H1 (cell line): Measurements from ENCODE around the gene TUBA4B. TPM values are rescaled to one million over a fixed set of nuclear protein-coding genes. Genes with fewer than 3 reads are reported as not detected.

Experiments
- ASH2L ChIP-seq: fragments of 200-600, 300-600 bp; sonication (generic); IDR thresholded peaks from one replicate; pipeline ENCODE4 v1.7.1; 2017; ENCODE audit warnings: low read length
- POU5F1 ChIP-seq: IDR thresholded peaks from 2 replicates; pipeline ENCODE4 v1.6.1; 2011; ENCODE audit warnings: low read depth, mild to moderate bottlenecking, low read length, moderate library complexity
- RBBP5 ChIP-seq: IDR thresholded peaks from 2 replicates; pipeline ENCODE4 v1.7.1; 2012; ENCODE audit warnings: low read depth, mild to moderate bottlenecking, inconsistent platforms, low read length, moderate library complexity, borderline replicate concordance
- RXRA ChIP-seq: IDR thresholded peaks from 2 replicates; pipeline ENCODE4 v1.6.1; 2011; ENCODE audit warnings: low read depth, mild to moderate bottlenecking, low read length, moderate library complexity; ENCODE audit not compliant: insufficient read depth
- SAP30 ChIP-seq: fragments of 300-600 bp; sonication (generic); IDR thresholded peaks from 2 replicates; pipeline ENCODE4 v1.7.1; 2012; ENCODE audit warnings: low read length, moderate library complexity, mild to moderate bottlenecking, inconsistent platforms; ENCODE audit not compliant: insufficient read depth, insufficient replicate concordance
- SIX5 ChIP-seq: IDR thresholded peaks from 2 replicates; pipeline ENCODE4 v1.6.1; 2011; ENCODE audit warnings: mild to moderate bottlenecking, low read depth, low read length
- SRF ChIP-seq: IDR thresholded peaks from 2 replicates; pipeline ENCODE4 v1.6.1; 2011; ENCODE audit warnings: mild to moderate bottlenecking, low read depth, low read length, moderate library complexity
- SUZ12 ChIP-seq: fragments of 200-600 bp; sonication (generic); IDR thresholded peaks from 2 replicates; pipeline ENCODE4 v1.6.1; 2012; ENCODE audit warnings: mild to moderate bottlenecking, inconsistent platforms, low read length, moderate library complexity, mixed read lengths
- TAF1 ChIP-seq: IDR thresholded peaks from 2 replicates; pipeline ENCODE4 v1.6.1; 2011; ENCODE audit warnings: mild to moderate bottlenecking, low read depth, low read length
- TCF12 ChIP-seq: IDR thresholded peaks from 2 replicates; pipeline ENCODE4 v1.6.1; 2011; ENCODE audit warnings: low read depth, mild to moderate bottlenecking, low read length
- polyA plus RNA-seq, 7 experiments: library from polyadenylated mRNA; depleted of rRNA in 3 of 7; stranded (reverse) in 5 of 7; unstranded in 2 of 7; fragments of >200 nt in 5 of 7; fragments of 200-250 nt in 2 of 7; gene quantifications; 1 replicate in 5 of 7; 2 replicates in 1 of 7; 4 replicates in 1 of 7; pipeline versions ENCODE4 v1.2.1 to v1.2.3, GENCODE V29; 2011 to 2013; ENCODE audit warnings: missing spikeins in 2 of 7, mixed read lengths in 2 of 7
- total RNA-seq: library from RNA; stranded (reverse); fragmentation: NEBNext Ultra II Directional; extraction: Animal tissue kit (Norgen Biotek cat#: 25700); gene quantifications from 2 replicates; pipeline ENCODE4 v1.2.1, GENCODE V29; 2021
- TF ChIP-seq, protein P1 (sequence below): fragments of 300-600 bp; sonication (generic); IDR thresholded peaks from 2 replicates; pipeline ENCODE4 v1.7.1; 2012; ENCODE audit warnings: low read length, moderate library complexity, mild to moderate bottlenecking, inconsistent platforms; ENCODE audit not compliant: insufficient replicate concordance

TUBA4B gene
- total and polyA plus RNA-seq, 2 of the 8 experiments (the other 6 are each of a cell fraction or from before 2014, with no cell fraction given), result 0.08 to 0.24 TPM

DNA sequence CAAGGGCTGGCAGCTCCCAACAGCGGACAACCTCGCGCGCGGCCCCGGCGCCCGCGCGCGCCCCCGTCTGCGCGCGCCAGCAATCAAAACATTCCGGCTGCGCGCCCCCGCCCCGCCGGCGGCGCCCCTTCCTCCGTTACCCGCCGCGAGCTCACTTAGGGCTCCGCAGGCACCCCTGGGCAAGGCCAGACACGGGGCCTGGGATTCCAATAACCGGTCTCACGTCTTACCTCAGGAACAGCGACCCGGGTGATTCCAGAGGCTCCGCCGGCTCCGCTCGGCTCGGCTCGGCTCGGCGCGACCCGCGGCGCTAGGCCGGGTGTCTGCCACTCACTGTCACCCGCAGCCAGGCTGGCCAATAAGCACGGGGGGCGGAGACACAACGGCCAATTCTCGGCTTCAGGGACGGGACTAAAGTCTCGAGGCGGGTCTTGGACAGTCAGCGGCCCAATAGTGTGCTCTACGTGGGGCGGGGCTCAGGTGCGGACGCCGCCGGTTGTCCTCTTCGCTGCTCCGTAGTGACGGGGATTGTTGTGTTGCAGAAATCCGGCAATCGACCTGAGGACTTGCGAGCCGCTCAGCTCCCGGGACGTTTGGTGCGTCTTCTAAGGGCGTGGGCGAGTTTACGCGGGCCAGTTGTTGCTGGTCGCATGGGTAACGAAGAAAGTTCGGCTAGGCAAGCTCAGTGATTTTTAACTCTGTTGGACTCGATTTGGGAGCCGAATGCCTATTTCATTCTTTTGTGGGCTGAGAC, 23.6 kb upstream of the TUBA4B start, which contains the start of the genes ANKZF1 and ATG9A (continued):
- TF ChIP-seq, protein P1, sequence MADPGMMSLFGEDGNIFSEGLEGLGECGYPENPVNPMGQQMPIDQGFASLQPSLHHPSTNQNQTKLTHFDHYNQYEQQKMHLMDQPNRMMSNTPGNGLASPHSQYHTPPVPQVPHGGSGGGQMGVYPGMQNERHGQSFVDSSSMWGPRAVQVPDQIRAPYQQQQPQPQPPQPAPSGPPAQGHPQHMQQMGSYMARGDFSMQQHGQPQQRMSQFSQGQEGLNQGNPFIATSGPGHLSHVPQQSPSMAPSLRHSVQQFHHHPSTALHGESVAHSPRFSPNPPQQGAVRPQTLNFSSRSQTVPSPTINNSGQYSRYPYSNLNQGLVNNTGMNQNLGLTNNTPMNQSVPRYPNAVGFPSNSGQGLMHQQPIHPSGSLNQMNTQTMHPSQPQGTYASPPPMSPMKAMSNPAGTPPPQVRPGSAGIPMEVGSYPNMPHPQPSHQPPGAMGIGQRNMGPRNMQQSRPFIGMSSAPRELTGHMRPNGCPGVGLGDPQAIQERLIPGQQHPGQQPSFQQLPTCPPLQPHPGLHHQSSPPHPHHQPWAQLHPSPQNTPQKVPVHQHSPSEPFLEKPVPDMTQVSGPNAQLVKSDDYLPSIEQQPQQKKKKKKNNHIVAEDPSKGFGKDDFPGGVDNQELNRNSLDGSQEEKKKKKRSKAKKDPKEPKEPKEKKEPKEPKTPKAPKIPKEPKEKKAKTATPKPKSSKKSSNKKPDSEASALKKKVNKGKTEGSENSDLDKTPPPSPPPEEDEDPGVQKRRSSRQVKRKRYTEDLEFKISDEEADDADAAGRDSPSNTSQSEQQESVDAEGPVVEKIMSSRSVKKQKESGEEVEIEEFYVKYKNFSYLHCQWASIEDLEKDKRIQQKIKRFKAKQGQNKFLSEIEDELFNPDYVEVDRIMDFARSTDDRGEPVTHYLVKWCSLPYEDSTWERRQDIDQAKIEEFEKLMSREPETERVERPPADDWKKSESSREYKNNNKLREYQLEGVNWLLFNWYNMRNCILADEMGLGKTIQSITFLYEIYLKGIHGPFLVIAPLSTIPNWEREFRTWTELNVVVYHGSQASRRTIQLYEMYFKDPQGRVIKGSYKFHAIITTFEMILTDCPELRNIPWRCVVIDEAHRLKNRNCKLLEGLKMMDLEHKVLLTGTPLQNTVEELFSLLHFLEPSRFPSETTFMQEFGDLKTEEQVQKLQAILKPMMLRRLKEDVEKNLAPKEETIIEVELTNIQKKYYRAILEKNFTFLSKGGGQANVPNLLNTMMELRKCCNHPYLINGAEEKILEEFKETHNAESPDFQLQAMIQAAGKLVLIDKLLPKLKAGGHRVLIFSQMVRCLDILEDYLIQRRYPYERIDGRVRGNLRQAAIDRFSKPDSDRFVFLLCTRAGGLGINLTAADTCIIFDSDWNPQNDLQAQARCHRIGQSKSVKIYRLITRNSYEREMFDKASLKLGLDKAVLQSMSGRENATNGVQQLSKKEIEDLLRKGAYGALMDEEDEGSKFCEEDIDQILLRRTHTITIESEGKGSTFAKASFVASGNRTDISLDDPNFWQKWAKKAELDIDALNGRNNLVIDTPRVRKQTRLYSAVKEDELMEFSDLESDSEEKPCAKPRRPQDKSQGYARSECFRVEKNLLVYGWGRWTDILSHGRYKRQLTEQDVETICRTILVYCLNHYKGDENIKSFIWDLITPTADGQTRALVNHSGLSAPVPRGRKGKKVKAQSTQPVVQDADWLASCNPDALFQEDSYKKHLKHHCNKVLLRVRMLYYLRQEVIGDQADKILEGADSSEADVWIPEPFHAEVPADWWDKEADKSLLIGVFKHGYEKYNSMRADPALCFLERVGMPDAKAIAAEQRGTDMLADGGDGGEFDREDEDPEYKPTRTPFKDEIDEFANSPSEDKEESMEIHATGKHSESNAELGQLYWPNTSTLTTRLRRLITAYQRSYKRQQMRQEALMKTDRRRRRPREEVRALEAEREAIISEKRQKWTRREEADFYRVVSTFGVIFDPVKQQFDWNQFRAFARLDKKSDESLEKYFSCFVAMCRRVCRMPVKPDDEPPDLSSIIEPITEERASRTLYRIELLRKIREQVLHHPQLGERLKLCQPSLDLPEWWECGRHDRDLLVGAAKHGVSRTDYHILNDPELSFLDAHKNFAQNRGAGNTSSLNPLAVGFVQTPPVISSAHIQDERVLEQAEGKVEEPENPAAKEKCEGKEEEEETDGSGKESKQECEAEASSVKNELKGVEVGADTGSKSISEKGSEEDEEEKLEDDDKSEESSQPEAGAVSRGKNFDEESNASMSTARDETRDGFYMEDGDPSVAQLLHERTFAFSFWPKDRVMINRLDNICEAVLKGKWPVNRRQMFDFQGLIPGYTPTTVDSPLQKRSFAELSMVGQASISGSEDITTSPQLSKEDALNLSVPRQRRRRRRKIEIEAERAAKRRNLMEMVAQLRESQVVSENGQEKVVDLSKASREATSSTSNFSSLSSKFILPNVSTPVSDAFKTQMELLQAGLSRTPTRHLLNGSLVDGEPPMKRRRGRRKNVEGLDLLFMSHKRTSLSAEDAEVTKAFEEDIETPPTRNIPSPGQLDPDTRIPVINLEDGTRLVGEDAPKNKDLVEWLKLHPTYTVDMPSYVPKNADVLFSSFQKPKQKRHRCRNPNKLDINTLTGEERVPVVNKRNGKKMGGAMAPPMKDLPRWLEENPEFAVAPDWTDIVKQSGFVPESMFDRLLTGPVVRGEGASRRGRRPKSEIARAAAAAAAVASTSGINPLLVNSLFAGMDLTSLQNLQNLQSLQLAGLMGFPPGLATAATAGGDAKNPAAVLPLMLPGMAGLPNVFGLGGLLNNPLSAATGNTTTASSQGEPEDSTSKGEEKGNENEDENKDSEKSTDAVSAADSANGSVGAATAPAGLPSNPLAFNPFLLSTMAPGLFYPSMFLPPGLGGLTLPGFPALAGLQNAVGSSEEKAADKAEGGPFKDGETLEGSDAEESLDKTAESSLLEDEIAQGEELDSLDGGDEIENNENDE, result no peak
- TF ChIP-seq SAP30, result peak; percentile 78
- TF ChIP-seq SUZ12, result no peak
- no peak for TF ChIP-seq TCF12
- TF ChIP-seq RXRA, result no peak
- TF ChIP-seq RBBP5, result peak; percentile 26; the same call in 1 of the 2 replicates
- TF ChIP-seq POU5F1, result no peak
- peak; percentile 48 for TF ChIP-seq ASH2L
- no peak for TF ChIP-seq SRF
- TF ChIP-seq TAF1, result peak; percentile 93
- TF ChIP-seq SIX5, result no peak
